Fibroblast of the aortic adventitia (primary cell): ENCODE results near the gene ALX3. TPM values are rescaled to one million over a fixed set of nuclear protein-coding genes. Genes with fewer than 3 reads are reported as not detected.

Experiments
- DNase-seq: peaks from one replicate; pipeline ENCODE4 v3.0.0-alpha.2; 2010; ENCODE audit warnings: low read depth
- H3K4me3 ChIP-seq: 2 replicates; pipeline ENCODE4 v1.5.1; 2011; ENCODE audit warnings: low read depth, mild to moderate bottlenecking, control low read depth, low read length, moderate library complexity
- total RNA-seq: library from RNA; depleted of rRNA; stranded (reverse); fragments of >200 nt; gene quantifications from 2 replicates; pipeline ENCODE4 v1.2.3, GENCODE V29; 2012; ENCODE audit warnings: low replicate concordance
- TF ChIP-seq, protein P1 (sequence below): IDR thresholded peaks from 2 replicates; pipeline ENCODE4 v1.5.1; 2011; ENCODE audit warnings: mild to moderate bottlenecking, low read length, control low read depth, inconsistent platforms; ENCODE audit not compliant: insufficient read depth

The ALX3 gene
- total RNA-seq, 1 donor: 0.09 TPM

DNA sequence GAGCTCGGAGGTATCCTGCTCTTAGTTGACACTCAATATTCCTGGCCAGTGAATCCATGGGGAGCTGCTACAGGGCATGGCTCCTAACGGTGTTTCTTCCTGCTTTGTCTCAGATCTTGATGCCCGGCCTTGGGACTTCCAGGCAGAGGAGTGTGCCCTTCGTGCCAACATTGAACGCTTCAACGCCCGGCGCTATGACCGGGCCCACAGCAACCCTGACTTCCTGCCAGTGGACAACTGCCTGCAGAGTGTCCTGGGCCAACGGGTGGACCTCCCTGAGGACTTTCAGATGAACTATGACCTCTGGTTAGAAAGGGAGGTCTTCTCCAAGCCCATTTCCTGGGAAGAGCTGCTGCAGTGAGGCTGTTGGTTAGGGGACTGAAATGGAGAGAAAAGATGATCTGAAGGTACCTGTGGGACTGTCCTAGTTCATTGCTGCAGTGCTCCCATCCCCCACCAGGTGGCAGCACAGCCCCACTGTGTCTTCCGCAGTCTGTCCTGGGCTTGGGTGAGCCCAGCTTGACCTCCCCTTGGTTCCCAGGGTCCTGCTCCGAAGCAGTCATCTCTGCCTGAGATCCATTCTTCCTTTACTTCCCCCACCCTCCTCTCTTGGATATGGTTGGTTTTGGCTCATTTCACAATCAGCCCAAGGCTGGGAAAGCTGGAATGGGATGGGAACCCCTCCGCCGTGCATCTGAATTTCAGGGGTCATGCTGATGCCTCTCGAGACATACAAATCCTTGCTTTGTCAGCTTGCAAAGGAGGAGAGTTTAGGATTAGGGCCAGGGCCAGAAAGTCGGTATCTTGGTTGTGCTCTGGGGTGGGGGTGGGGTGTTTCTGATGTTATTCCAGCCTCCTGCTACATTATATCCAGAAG lies 16.7 kb downstream of the ALX3 start:
- peak; percentile 54 for DNase-seq
- TF ChIP-seq, protein P1, sequence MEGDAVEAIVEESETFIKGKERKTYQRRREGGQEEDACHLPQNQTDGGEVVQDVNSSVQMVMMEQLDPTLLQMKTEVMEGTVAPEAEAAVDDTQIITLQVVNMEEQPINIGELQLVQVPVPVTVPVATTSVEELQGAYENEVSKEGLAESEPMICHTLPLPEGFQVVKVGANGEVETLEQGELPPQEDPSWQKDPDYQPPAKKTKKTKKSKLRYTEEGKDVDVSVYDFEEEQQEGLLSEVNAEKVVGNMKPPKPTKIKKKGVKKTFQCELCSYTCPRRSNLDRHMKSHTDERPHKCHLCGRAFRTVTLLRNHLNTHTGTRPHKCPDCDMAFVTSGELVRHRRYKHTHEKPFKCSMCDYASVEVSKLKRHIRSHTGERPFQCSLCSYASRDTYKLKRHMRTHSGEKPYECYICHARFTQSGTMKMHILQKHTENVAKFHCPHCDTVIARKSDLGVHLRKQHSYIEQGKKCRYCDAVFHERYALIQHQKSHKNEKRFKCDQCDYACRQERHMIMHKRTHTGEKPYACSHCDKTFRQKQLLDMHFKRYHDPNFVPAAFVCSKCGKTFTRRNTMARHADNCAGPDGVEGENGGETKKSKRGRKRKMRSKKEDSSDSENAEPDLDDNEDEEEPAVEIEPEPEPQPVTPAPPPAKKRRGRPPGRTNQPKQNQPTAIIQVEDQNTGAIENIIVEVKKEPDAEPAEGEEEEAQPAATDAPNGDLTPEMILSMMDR: peak; percentile 99
- H3K4me3 ChIP-seq: no peak overlapping the region

GRCh38 chr1:110051262-110051648 lies 19.2 kb downstream of the ALX3 start:
- peak; percentile 44 for DNase-seq
- TF ChIP-seq, protein P1: no peak
- no peak overlapping the region for H3K4me3 ChIP-seq

DNA sequence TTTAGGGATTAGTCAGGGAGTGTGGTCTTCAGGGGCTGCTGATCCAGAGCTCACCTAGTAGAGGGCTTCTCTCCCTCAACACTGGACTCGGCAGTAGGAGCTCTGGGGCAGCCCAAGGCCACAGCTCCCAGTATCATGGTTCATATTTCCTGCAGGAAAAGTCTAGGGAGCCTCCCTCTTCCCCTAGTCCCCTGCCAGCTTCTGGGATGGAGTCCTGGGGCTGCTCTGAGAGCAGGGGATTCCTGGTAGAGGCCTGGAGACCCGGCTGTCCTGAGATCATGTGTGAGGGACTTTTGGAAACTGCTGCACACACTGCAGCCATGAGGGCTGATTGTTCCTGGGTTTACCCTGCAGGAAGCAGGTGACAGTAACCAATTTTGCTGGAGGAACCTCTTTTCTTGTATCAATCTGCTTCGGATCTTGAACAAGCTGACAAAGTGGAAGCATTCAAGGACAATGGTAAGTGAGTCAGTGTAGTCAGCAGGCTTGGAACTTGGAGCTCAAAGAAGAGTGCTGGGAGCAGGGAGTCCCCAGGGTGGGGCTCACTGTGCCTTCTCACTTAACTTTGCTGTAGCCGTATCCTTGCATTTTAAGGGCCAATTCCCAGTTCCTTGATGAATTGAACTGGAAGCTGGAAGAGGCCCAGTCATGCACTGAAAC lies 19.7 kb downstream of the ALX3 start:
- H3K4me3 ChIP-seq: no peak overlapping the region
- TF ChIP-seq, protein P1: no peak
- peak; percentile 63 for DNase-seq

DNA sequence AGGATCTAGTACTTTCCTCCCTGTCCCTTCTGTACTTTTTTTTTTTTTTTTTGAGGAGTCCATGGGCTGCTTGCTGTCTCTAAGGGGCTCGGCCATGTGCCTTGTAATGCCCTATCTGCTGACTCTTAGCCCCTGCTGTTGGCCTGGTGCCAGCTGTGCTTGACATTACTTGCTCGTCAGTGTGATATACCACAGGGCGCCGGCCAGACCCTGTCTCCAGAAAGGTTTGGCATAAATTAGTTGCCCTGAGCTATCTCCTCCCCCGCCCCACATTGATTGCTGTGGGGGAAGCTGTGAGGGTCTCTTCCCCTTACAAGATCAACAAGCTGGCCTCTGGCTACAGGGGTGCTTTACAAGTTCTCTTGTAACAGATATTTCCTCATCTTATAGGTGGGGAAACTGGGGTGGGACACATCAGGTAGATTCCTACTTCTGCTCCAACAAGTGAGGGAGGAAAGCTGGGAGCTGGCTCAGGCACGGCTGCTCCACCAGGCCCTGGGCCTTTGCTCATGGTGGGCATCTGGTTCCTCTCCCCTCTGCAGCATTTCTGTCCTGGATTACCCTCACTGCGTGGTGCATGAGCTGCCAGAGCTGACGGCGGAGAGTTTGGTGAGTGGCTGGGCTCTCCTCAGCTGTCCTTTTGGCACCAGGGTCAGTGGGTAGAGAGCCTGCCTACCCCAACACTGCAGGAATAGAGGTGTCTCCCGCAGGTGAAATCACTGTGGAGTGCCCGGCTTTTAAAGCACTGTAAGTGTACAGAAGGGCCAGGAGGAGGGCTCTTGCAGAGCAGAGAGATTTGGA lies 20.5 kb downstream of the ALX3 start:
- DNase-seq: no peak
- no peak overlapping the region for H3K4me3 ChIP-seq
- TF ChIP-seq, protein P1: no peak

DNA sequence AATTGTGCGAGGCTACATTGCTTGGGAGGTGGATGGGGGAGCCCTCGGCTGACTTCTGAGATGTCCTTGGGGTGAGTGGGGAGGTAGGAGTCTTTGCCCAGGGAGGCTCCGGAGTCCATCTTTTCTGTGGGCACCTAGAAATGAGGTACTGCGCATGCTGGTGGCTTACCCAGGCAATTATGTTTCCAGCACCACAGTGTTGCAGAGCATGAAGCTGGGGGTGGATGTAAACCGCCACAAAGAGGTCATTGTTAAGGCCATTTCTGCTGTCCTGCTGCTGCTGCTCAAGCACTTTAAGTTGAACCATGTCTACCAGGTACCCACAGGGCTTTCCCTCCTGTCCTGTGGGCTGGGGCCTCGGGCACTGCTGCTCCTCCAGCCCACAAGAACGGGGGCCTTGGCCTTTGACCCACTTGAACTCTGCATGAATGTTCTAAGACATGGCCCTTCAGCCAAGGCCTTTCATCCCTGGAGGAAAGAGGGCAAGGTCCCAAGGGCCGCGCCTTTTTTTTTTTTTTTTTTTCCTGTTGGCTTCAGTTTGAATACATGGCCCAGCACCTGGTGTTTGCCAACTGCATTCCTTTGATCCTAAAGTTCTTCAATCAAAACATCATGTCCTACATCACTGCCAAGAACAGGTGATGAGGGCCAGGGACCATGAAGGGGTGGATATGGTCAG lies 21.4 kb downstream of the ALX3 start:
- H3K4me3 ChIP-seq: no peak overlapping the region
- TF ChIP-seq, protein P1: no peak
- no peak for DNase-seq

- no peak for DNase-seq
- TF ChIP-seq, protein P1: no peak
- H3K4me3 ChIP-seq: no peak overlapping the region
Measured at GRCh38 chr1:110048240-110048639, 22.2 kb downstream of the ALX3 start.
